Activated CD4-positive, alpha-beta T cell treated with anti-CD3 and anti-CD28 coated beads, Interleukin-10, Interleukin-2, amounts not matched to agents 100 ng/mL and 50 ng/mL, durations not matched to agents 16 hours and 8 hours (primary cell): ENCODE results near the gene RGS6.

Experiments
- DNase-seq: peaks from one replicate; pipeline ENCODE4 v3.0.0-alpha.2; 2020

Gene RGS6

GRCh38 chr14:72539661-72540315 is 607.6 kb downstream of the RGS6 start:
- no peak for DNase-seq

GRCh38 chr14:72540836-72541235 is 608.6 kb downstream of the RGS6 start:
- DNase-seq: no peak

- no peak for DNase-seq
Measured at GRCh38 chr14:72541546-72541945, 609.3 kb downstream of the RGS6 start.

DNA sequence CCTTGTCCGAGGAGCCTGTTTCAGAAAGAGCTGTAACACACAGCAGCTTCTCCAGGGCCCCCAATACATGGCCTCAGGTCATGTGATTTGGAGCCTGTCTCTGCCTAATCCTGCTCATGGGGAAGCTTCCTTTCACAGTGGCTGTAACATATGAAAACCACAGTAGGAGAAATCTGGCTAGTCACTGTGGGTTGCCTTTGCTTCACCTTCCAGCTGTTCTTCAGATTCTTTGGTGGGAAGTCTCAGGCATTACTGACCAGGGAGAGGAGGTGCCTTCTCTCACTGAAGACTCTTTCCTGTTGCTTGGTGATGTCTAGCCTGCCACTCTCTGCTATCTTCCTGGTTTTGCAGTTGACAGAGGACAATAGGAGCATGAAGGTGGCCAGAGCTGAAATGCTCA is 611.1 kb downstream of the RGS6 start:
- DNase-seq: no peak

DNA sequence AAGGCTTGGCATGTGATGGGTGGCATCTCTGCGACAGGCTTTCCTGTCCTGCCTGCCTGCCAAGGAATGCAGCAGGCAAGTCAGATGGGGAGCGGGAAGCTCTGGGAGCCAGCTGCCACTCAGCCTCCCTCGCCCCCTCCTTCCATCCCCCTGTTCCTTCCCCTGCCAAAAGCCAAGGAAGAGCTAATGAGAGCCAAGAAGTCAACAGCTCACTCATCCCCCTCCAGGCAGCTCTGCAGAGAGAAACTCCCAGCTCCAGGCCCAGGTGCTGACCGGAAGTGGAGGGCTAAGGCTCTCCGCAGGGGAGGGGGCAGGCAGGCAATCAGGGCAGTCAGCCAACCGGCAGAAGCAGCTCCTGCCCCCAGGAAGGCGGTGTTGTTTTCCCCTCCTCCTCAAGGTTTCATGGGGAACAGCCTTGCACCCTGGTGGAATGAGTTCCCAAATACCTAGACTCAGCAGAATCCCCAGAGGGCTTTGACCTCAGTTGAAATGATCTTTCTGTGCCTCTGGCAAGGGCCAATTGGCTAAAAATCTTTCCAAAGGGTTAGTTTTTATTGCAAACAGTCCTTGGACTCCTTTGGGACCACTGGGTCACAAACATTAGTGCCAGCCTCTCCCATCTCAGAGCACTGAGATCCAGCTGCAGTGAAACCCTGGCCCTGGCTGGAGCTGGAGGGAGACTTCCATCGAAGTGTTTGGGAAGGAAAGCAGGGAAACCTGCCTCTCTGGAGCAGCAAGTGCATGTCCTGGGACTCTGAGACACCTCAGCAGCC is 612.6 kb downstream of the RGS6 start:
- no peak for DNase-seq

DNA sequence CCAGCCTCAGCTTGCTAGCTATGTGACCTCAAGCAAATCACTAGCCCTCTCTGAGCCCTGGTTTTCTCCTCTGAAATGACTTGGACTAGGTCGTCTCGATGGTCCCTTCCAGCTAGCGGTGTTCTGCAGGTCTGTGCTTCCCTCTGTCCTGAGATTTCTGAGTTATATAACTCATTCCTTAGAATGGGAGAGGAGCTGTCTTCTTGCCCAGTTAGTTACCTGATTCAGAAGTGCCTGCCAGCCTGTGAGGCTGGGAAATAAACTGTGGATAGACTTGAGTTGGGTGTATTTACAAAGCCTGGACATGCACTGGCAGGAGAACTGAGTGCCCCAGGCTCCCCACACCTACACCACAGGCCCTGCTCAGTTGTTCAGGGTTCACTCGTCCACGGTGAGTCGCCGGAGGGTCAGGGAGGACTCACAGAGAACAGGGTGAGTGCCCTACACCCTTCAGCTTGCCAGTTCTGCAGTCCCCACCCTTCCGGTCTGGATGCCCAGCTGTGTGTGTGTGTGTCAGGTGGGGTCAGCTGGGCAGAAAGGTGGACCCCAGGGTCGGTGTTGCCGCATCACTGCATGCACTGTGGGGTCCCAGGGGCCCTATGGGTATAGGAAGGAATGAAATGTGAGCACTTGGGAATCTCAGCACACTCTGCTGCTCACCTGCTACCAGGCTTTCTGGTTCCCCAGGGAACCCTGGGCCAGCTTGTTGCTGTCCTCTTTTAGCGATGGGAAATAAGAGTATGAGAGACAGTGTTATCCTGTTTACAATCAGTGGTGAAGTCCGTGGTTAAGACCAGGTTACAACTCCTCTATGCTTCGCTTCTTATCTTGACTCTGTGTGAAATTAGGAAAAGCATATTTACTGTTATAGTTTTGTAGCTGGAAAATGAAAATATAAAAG is 613.4 kb downstream of the RGS6 start:
- DNase-seq: no peak

DNA sequence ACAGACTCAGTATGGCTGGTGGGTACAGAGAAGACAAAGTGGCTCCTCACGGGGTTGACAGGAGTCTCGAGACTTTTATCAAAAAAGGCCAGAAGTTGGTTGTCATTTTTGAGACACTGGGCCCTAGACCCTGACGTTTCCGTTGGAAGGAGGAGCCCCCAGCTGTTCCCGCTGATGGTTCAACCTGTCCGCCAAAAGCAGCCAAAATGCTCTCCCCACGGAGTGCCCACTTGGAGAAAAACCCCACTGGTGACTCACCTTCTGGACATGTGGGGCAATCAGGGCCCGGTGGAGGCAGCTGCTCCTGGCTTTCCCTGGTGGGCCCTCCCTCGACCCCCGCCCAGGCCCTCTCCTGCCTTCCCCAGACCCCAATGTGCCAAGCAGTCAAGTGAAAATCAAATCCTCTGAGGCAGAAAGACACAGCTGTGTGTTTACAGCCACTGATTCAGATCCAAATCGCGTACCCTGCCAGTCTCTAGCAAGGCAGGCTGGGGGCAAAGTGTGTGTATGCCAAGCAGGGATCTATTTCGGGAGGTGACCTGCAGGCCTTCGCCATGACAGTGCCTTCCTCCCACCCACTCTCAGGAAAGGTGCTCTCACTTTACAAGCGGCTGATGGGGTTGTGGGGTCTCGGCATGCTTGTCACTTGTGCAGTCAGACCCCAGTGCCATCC is 614.3 kb downstream of the RGS6 start:
- DNase-seq: no peak

DNA sequence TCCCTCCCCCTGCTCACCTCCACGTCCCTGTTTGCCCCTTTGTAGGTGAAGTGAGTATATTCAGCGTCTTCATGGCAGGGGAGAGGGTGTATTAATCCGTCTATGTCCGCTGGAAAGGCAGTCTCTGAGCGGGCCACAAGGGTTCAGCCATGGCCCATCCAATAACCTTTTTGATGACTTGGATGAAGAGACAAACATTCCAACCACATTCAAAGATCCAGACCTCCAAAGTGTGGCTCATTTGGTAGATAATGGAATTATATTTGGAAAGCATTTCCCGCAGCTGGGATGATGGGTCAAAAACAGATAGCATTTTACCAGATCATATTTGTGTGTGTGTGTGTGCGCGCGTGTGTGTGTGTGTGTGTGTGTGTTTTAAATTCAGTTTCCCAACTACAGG is 615.8 kb downstream of the RGS6 start:
- DNase-seq: no peak

DNA sequence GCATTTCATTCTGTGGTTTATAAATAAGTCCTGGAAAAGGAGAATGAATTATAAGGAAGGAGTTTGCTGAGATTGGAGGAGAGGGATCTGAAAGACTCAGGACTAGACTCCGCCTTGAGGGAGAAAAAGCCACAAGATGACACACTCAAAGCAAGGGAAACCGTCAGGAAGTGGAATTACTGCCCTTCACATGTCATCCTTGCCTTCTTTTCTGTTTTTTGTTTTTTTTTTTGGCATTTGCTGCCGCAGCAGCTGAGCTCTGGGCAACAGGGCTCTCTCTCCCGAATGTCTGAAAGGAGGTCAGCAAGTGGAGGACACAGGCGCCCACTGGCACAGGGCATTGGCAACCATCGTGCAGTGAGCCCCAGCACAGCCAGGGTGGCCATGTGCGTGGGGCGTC is 616.8 kb downstream of the RGS6 start:
- no peak for DNase-seq

- DNase-seq: no peak
Measured at GRCh38 chr14:72549854-72550253, 617.6 kb downstream of the RGS6 start.

GRCh38 chr14:72550513-72550912 is 618.3 kb downstream of the RGS6 start:
- no peak for DNase-seq

DNA sequence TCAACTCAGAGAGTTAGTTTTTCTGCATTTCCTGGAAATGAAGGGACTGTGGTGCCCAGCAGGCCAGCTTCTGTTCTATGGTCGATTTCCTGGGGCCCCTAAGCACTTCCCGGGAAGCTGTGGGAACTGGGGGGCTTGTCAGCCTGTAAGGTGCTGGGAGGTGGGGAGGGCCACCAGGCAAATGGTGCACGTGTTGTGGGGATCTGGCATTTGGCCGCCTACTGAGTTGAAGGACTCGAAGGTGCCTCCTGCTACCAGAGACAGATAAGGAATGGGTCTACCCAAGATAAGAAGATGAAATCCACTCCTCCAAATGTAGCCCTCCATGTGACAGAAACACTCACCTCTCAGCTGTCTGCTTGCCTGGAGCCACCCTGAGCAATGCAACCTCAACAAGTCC is 620.0 kb downstream of the RGS6 start:
- no peak for DNase-seq

DNA sequence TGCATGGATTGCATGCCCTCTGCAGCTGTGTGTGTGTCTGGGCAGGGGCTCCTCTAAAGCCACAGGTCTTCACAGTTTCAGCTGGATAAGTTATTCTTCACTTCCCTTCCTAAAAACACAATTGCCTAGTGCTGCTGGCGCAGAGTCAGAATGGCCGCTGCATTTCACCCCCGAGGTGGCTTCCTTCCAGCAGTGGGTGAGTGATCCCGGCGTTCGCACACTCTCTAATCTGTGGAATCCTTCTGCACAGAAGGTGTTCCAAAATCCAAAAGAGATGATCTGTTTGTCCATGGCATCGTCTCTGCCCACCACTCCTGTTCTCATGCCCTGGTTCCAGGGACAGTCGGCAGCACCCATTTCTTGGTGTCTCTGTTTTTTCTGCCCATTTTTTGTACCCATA is 620.9 kb downstream of the RGS6 start:
- DNase-seq: no peak

DNA sequence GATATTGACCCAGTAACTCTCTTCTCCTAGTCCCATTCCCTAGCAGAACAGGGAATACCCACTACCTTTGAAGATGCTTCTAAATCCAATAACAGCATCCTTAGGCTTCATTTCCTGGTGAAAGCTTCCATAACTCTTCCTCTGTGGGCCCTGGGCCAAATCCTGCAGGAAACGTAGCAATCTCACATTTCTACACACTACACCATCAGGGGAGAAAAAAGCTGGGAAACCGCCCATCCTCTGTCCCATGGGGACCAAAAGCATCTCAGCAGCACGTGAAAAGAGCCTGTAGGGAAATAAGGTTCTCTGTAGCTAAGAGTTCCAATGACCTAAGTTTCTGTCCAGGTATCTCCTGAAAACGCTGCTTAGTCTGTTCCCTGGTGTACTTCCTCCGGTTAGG is 621.4 kb downstream of the RGS6 start:
- DNase-seq: no peak

- no peak for DNase-seq
Measured at GRCh38 chr14:72554401-72554800, 622.2 kb downstream of the RGS6 start.

DNA sequence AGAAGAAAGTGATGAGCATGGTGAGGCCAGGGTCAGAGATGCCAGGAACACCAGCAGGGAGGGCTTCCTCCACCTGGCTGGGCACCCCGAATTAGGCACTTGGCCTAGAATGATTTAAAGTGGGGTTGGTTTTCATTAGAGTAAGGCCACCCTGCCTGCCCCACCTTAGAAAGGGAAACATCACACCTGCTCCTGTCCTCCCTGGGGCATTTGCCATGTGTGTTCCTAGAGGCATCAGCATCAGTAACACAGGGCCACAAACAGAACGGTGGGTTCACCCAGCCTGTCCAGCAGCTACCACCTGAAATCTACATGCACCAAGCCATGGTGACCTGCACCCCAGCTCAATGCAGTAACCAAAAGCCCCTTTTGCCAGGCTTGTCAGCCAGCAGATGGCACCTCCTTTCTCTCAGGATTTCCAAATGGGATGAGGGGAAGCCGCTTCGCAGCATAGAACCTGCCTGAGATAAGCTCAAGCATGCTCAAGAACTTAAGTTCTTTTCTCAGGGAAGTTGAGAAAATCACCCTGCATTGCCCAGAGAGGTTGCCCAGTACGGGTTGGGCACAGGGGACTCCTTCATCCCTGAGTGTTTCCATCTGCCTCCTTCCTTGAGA is 622.9 kb downstream of the RGS6 start:
- no peak for DNase-seq

GRCh38 chr14:72555609-72556000 is 623.4 kb downstream of the RGS6 start:
- DNase-seq: no peak

- no peak for DNase-seq
Measured at GRCh38 chr14:72557671-72558070, 625.4 kb downstream of the RGS6 start.

- no peak for DNase-seq
Measured at GRCh38 chr14:72558721-72559120, 626.5 kb downstream of the RGS6 start.

GRCh38 chr14:72559202-72559601 is 627.0 kb downstream of the RGS6 start:
- DNase-seq: no peak

DNA sequence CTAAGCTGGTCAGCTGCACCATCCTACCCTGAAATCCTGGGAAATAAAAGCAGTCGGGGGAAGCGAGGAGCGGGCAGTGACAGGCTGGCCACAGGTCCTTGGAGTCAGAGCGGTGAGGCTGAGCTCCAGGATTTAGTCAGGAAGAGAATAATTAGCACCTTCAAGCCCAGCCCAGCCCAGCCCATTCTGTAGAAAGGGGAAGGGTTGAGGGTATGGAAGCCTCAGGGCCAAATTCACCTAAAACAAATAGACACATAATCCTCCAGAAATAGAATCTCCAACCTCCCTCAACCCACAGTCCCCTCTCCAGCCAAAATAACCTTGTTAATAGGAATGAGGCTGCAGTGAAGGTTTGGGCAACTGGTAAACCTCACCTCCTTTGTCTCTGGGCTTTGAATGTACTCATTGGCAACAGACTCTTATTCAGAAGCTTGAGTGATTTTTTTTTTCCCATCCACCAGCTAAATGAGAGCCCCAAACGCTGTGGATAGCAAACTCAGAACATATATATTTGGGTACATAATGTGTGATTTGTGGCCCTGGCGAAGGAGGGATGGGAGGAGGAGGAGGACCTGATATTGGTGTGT is 627.5 kb downstream of the RGS6 start:
- no peak for DNase-seq

GRCh38 chr14:72560331-72560730 is 628.1 kb downstream of the RGS6 start:
- no peak for DNase-seq
